GM19043 (cell line): ENCODE results near the gene PYGB.

ENCODE experiments used
- ATAC-seq: cut with Tn5 transposase; IDR thresholded peaks from one replicate; pipeline ENCODE4 v1.9.1; 2021; ENCODE audit warnings: low read depth; ENCODE audit not compliant: unreplicated experiment

The PYGB gene

GRCh38 chr20:25292176-25292891, 44.4 kb downstream of the PYGB start:
- no peak for ATAC-seq

DNA sequence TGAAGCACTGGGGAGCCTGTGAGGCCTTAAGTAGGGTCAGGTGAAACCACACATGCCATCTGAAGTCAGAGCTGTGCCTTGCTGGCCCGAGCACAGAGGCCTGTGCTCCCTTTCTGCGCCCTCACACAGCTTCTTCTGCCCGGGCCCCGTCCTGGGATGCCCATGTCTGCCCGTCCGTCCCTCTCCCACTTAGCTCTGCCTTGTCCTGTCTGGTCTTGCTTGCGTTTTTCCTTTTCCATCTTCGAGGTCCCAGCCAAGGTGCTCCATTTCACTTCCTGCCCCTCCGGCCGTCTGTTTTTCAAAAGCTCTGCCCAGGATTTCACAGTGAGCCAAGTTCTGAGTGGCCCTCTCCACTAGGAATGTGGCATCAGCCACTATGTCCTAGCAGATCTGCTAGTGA, 45.6 kb downstream of the PYGB start:
- ATAC-seq = no peak

- ATAC-seq = no peak
Measured at GRCh38 chr20:25293910-25294458, 46.1 kb downstream of the PYGB start.

- ATAC-seq = peak; percentile 28
Measured at GRCh38 chr20:25294459-25295385, 46.8 kb downstream of the PYGB start.

- ATAC-seq = no peak
Measured at GRCh38 chr20:25295386-25296093, 47.7 kb downstream of the PYGB start.

DNA sequence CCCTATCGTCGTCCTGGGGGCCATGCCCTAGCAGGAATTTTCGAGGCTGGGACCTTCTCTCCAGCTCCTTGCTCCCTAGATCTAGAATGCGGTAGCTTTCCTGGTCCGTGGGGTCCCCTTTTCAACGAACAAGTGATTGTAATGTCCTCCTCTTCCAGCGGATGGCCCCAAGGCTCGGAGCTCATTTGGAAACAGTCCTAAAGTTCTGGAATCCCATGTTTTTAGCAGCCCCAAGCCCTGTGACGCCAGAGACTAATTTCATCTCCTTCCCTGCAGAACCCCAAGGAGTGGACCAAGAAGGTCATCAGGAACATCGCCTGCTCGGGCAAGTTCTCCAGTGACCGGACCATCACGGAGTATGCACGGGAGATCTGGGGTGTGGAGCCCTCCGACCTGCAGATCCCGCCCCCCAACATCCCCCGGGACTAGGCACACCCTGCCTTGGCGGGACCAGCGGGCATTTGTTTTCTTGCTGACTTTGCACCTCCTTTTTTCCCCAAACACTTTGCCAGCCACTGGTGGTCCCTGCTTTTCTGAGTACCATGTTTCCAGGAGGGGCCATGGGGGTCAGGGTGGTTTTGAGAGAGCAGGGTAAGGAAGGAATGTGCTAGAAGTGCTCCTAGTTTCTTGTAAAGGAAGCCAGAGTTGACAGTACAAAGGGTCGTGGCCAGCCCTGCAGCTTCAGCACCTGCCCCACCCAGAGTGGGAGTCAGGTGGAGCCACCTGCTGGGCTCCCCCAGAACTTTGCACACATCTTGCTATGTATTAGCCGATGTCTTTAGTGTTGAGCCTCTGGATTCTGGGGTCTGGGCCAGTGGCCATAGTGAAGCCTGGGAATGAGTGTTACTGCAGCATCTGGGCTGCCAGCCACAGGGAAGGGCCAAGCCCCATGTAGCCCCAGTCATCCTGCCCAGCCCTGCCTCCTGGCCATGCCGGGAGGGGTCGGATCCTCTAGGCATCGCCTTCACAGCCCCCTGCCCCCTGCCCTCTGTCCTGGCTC, 48.5 kb downstream of the PYGB start:
- ATAC-seq = peak; percentile 26

- peak; percentile 50 for ATAC-seq
Measured at GRCh38 chr20:25297141-25297905, 49.4 kb downstream of the PYGB start.

GRCh38 chr20:25299806-25300205, 51.9 kb downstream of the PYGB start:
- ATAC-seq = no peak

GRCh38 chr20:25300496-25301170, 52.7 kb downstream of the PYGB start:
- no peak for ATAC-seq

DNA sequence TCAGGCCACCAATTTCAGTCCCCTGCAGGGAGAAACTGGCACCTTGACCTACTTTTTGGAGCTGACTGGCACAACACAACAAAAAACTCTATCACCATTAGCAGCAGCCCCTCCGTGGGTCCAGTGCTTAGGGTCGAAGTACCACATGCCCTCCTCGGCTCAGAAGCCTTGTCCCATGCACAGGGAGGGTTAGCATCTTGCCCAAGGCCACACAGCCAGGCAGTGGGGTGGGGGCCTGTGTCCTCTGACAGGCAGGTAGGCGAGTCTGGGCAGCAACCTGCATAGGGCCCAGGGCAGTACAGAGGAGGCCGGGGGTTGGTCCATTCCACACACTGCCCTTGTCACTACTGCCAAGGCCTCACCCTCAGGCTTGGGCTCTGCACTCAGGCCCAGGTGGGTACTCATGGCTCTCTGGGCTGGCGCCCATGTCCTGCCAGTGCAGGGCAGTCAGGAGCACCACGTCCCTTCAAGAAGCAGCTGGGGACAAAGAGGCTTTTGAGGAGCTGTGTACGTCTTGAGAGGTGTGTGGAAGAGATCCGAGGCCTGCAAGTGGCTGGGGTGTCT, 53.6 kb downstream of the PYGB start:
- ATAC-seq = no peak

GRCh38 chr20:25302596-25302995, 54.7 kb downstream of the PYGB start:
- no peak for ATAC-seq

- ATAC-seq = no peak
Measured at GRCh38 chr20:25303292-25304024, 55.6 kb downstream of the PYGB start.

GRCh38 chr20:25304025-25304549, 56.2 kb downstream of the PYGB start:
- ATAC-seq = no peak

GRCh38 chr20:25306991-25307903, 59.4 kb downstream of the PYGB start:
- no peak for ATAC-seq

- no peak for ATAC-seq
Measured at GRCh38 chr20:25308083-25308491, 60.2 kb downstream of the PYGB start.
